PFSK-1 (cell line): ENCODE measurements around the gene CD244.

Source experiments
- FOXP2 ChIP-seq: optimal IDR thresholded peaks from 2 replicates; pipeline ENCODE3; 2011; ENCODE audit warnings: borderline replicate concordance, control low read depth, inconsistent platforms; ENCODE audit not compliant: insufficient read depth; ENCODE audit errors: extremely low read length, extremely low read depth
- POLR2AphosphoS5 ChIP-seq: IDR thresholded peaks from 2 replicates; pipeline ENCODE4 v1.6.1; 2012; ENCODE audit warnings: low read depth, mild to moderate bottlenecking, control low read depth, low read length, moderate library complexity
- REST ChIP-seq, 2 experiments: IDR thresholded peaks; 2 replicates each; pipeline versions ENCODE4 v1.6.1 to v1.8.0; 2011 to 2012; ENCODE audit warnings: low read depth in 2 of 2, low read length in 2 of 2, control low read depth in 1 of 2, inconsistent platforms in 1 of 2, mild to moderate bottlenecking in 1 of 2, moderate library complexity in 1 of 2; ENCODE audit not compliant: insufficient read depth in 1 of 2
- SIN3A ChIP-seq: IDR thresholded peaks from 2 replicates; pipeline ENCODE4 v1.6.1; 2012; ENCODE audit warnings: mild to moderate bottlenecking, low read length, moderate library complexity, borderline replicate concordance; ENCODE audit not compliant: insufficient read depth
- TAF1 ChIP-seq: IDR thresholded peaks from 2 replicates; pipeline ENCODE4 v1.6.1; 2012; ENCODE audit warnings: low read length, control low read depth, borderline replicate concordance; ENCODE audit not compliant: insufficient read depth

- TF ChIP-seq FOXP2 (no peak), TAF1 (no peak), SIN3A (no peak), POLR2AphosphoS5 (no peak), REST (IDR thresholded peaks at IDR 0.05; ENCODE audit: insufficient read depth in 1 of 2, low read depth in 2 of 2, low read length in 2 of 2) (no peak)
These were observed 8.9 kb downstream of the CD244 start for GRCh38 chr1:160853754-160854153.
